Stomach (tissue), 9 donors: ENCODE data around the gene CFAP65. TPM values are rescaled to one million over a fixed set of nuclear protein-coding genes. Genes with fewer than 3 reads are reported as not detected.
A peak's percentile ranks its signal among the peaks of the same experiment; 100 is the strongest.

Experiments
- DNase-seq, 2 donors: peaks; one replicate each; pipeline versions ENCODE4 v3.0.0 to v3.0.0-alpha.2; 2013 to 2019
- H3K27ac ChIP-seq, 5 donors: fragments of 200-600 bp in 4 of 5; sonication (generic) in 4 of 5; one replicate each; pipeline ENCODE4 v1.5.1; 2013 to 2019; ENCODE audit warnings: mild to moderate bottlenecking in 1 of 5, moderate library complexity in 1 of 5
- H3K27me3 ChIP-seq, 3 donors: fragments of 200-600 bp; sonication (generic); one replicate each; pipeline ENCODE4 v1.5.1; 2017 to 2019; ENCODE audit warnings: mixed run types in 1 of 3
- H3K36me3 ChIP-seq, 4 donors: fragments of 200-600 bp; sonication (generic); 1 replicate in 3 of 4; 2 replicates in 1 of 4; pipeline ENCODE4 v1.5.1; 2016 to 2019
- H3K4me1 ChIP-seq, 4 donors: fragments of 200-600 bp; sonication (generic); one replicate each; pipeline ENCODE4 v1.5.1; 2016 to 2019
- H3K4me3 ChIP-seq, 4 donors: fragments of 200-600 bp; sonication (generic) in 3 of 4; one replicate each; pipeline ENCODE4 v1.5.1; 2016 to 2019; ENCODE audit warnings: mild to moderate bottlenecking in 1 of 4
- H3K9me3 ChIP-seq, 4 donors: fragments of 200-600 bp; sonication (generic); one replicate each; pipeline ENCODE4 v1.5.1; 2016 to 2019
- CTCF ChIP-seq, 7 experiments: fragments of 450-650 bp in 4 of 7; fragments of 200-600 bp in 3 of 7; sonication (generic) in 3 of 7; IDR thresholded peaks; one replicate each; pipeline ENCODE4 v1.5.1; 2016 to 2019; ENCODE audit warnings: antibody characterized with exemption in 7 of 7, control low read depth in 2 of 7, mild to moderate bottlenecking in 1 of 7
- EP300 ChIP-seq: sonication (generic); formaldehyde crosslinking; IDR thresholded peaks from one replicate; pipeline ENCODE4 v1.6.1; 2017; ENCODE audit warnings: antibody characterized with exemption
- POLR2A ChIP-seq, 4 donors: fragments of 450-650 bp; IDR thresholded peaks; one replicate each; pipeline ENCODE4 v1.6.1; 2016; ENCODE audit warnings: antibody characterized with exemption in 4 of 4, control low read depth in 2 of 4, mild to moderate bottlenecking in 1 of 4, moderate library complexity in 1 of 4
- POLR2AphosphoS5 ChIP-seq, 3 donors: sonication (generic); formaldehyde crosslinking; IDR thresholded peaks; one replicate each; pipeline ENCODE4 v1.6.1; 2016; ENCODE audit warnings: antibody characterized with exemption in 3 of 3
- WGBS, 5 donors: extraction: QIAGEN DNeasy Blood & Tissue Kit in 3 of 5; methylation state at CpG; one replicate each; pipeline versions ENCODE4 v1.1.5 to v1.1.7; 2013 to 2018; 5-methylcytosine and 5-hydroxymethylcytosine counted together
- intact Hi-C: fragments of 100-400 bp; cut with DNase I; formaldehyde crosslinking; loops from one replicate; pipeline ENCODE4 v1.15.1; 2023; ENCODE audit warnings: low total_unique reads
- polyA plus RNA-seq, 3 donors: library from polyadenylated mRNA; stranded (reverse); fragments of 200-250 nt; gene quantifications; one replicate each; pipeline ENCODE4 v1.2.3, GENCODE V29; 2013
- total RNA-seq, 5 donors: library from RNA; depleted of rRNA; stranded (reverse); fragments of >200 nt; gene quantifications; one replicate each; pipeline versions ENCODE4 v1.1.0 to v1.2.3, GENCODE V29; 2014 to 2016
- donor health status: healthy with polysubstance abuse.
- donor health status: Bipolar disorder and iron deficiency.
- donor health status: healthy.

CFAP65 gene
- total and polyA plus RNA-seq, 8 donors, result 0.10 to 2.6 TPM; not detected in 6

- intact Hi-C loops, result no loop called here
- peaks cover 26 to 100% (median 74%) of the 10 kb centered on the region in 3 donors for H3K27me3 ChIP-seq
- H3K4me3 ChIP-seq, result peak overlapping the region; percentile 28 to 45 (median 37)
- H3K4me1 ChIP-seq, result peaks cover 14 to 68% (median 57%) of the 10 kb centered on the region in 4 donors
- 1 to 5% (median 2%) methylated on average over 26 to 43 of the region's 43 CpGs for WGBS, 5 donors
- H3K36me3 ChIP-seq, result no peaks in the 10 kb centered on the region
- TF ChIP-seq CTCF (IDR thresholded peaks at IDR 0.05) (peak in 6 of 7 experiments; percentile 76 to 97 (median 90)), POLR2AphosphoS5 (IDR thresholded peaks at IDR 0.05) (peak; percentile 77 to 86 (median 84)), POLR2A (IDR thresholded peaks at IDR 0.05) (peak in 2 of 4 donors; percentile 54 to 67), EP300 (no peak)
- H3K27ac ChIP-seq, result peak overlapping the region; percentile 49 to 89 (median 79)
- peak; percentile 95 to 96 for DNase-seq
- no peaks in the 10 kb centered on the region for H3K9me3 ChIP-seq
Measured at GRCh38 chr2:218995972-218996711, 45.2 kb downstream of the CFAP65 start.

- no peak overlapping the region for H3K4me3 ChIP-seq
- no peak for DNase-seq
- WGBS, 5 donors, result 19 to 25% (median 22%) methylated on average over 8 of the region's 8 CpGs
- peaks cover 14 to 62% (median 53%) of the 10 kb centered on the region in 4 donors for H3K4me1 ChIP-seq
- no peaks in the 10 kb centered on the region for H3K9me3 ChIP-seq
- intact Hi-C loops, result no loop called here
- H3K27ac ChIP-seq, result peak overlapping the region in 1 of 5 donors; percentile 84
- TF ChIP-seq CTCF (IDR thresholded peaks at IDR 0.05) (no peak), POLR2AphosphoS5 (IDR thresholded peaks at IDR 0.05) (no peak), EP300 (no peak)
- H3K36me3 ChIP-seq, result no peaks in the 10 kb centered on the region
- H3K27me3 ChIP-seq, result peaks cover 26 to 100% (median 74%) of the 10 kb centered on the region in 3 donors
Measured at GRCh38 chr2:218995561-218995960, 45.8 kb downstream of the CFAP65 start.

GRCh38 chr2:218993345-218994315, 47.7 kb downstream of the CFAP65 start, which contains the start of gene CRYBA2:
Gene CRYBA2 (minus strand): TSS chr2:218993422. CDS start chr2:218993176, 246 bp downstream.
- Histone ChIP-seq H3K27me3 (peaks cover 31 to 100% (median 84%) of the 10 kb centered on the region in 3 donors), H3K9me3 (no peaks in the 10 kb centered on the region), H3K4me3 (peak within 1 kb of the TSS; percentile 35 to 54 (median 42)), H3K36me3 (no peaks in the 10 kb centered on the region), H3K4me1 (peaks cover 14 to 44% (median 41%) of the 10 kb centered on the region in 4 donors), H3K27ac (peak within 1 kb of the TSS in 2 of 5 donors; percentile 27 to 29)
- TF ChIP-seq POLR2AphosphoS5 (IDR thresholded peaks at IDR 0.05) (no peak), POLR2A (IDR thresholded peaks at IDR 0.05) (no peak)
- DNase-seq, result peak in 1 of 2 donors; percentile 71
- intact Hi-C loops, result no loop called here
- 1 to 4% (median 2%) methylated on average over 41 to 88 of the region's 88 CpGs for WGBS, 5 donors

GRCh38 chr2:218992703-218993344, 48.5 kb downstream of the CFAP65 start:
- intact Hi-C loops, result no loop called here
- Histone ChIP-seq H3K27me3 (peaks cover 36 to 100% (median 92%) of the 10 kb centered on the region in 3 donors), H3K9me3 (no peaks in the 10 kb centered on the region), H3K36me3 (no peaks in the 10 kb centered on the region), H3K27ac (peak overlapping the region in 2 of 5 donors; percentile 27 to 29), H3K4me3 (peak overlapping the region; percentile 35 to 54 (median 42)), H3K4me1 (peaks cover 14 to 44% (median 38%) of the 10 kb centered on the region in 4 donors)
- WGBS, 5 donors, result 1 to 4% (median 2%) methylated on average over 28 to 44 of the region's 44 CpGs
- peak in 1 of 2 donors; percentile 58 for DNase-seq
- TF ChIP-seq POLR2A (IDR thresholded peaks at IDR 0.05) (no peak), POLR2AphosphoS5 (IDR thresholded peaks at IDR 0.05) (no peak), CTCF (IDR thresholded peaks at IDR 0.05) (no peak), EP300 (no peak)
